ENCODE results near the gene NT5M. TPM values are rescaled to one million over a fixed set of nuclear protein-coding genes. Genes with fewer than 3 reads are reported as not detected.

Gene NT5M
- total RNA-seq, 1 experiment from 2014 or later: 8.6 TPM

- Histone ChIP-seq H3K4me2 (ENCODE audit: low read length) (no peak overlapping the region), H2AFZ (ENCODE audit: low read length) (no peak overlapping the region), H3K9me3 (ENCODE audit: low read length) (peaks cover 10% of the 10 kb centered on the region; the same call in 1 of the 2 replicates), H3K27ac (ENCODE audit: low read length) (no peak overlapping the region), H3K27me3 (ENCODE audit: low read length) (no peaks in the 10 kb centered on the region), H3K79me2 (ENCODE audit: low read length) (no peaks in the 10 kb centered on the region), H3F3A (ENCODE audit: low read length, unreplicated experiment) (no peaks in the 10 kb centered on the region), H3K9ac (ENCODE audit: low read length) (no peak overlapping the region), H4K20me1 (ENCODE audit: low read length) (no peaks in the 10 kb centered on the region), H3K4me3 (ENCODE audit: low read length) (no peak overlapping the region), H3K36me3 (ENCODE audit: low read depth, low read length) (no peaks in the 10 kb centered on the region), H3K4me1 (ENCODE audit: insufficient read depth, low read length) (no peaks in the 10 kb centered on the region), H3K9me2 (replicated peaks; ENCODE audit: low read length) (no peaks in the 10 kb centered on the region)
- DNase-seq: no peak
- TF ChIP-seq EZH2phosphoT487 (IDR thresholded peaks at IDR 0.05; ENCODE audit: borderline replicate concordance, low read length): no peak
- no peak for TF ChIP-seq EZH2 (IDR thresholded peaks at IDR 0.05; ENCODE audit: low read length, unreplicated experiment)
- TF ChIP-seq CTCF (conservative IDR thresholded peaks at IDR 0.05; ENCODE audit: low read depth, low read length): no peak
- POLR2A ChIA-PET (ENCODE audit: unreplicated experiment): no interaction called here
- ATAC-seq: no peak
- BruUV-seq (replicated peaks): no TSS peak
- intact Hi-C loops (cut with micrococcal nuclease): no loop called here
- CTCF ChIA-PET: no interaction called here
Observed at GRCh38 chr17:17362540-17362930, 59.4 kb downstream of the NT5M start.

GRCh38 chr17:17363638-17364337 is 60.6 kb downstream of the NT5M start:
- Histone ChIP-seq H2AFZ (ENCODE audit: low read length) (no peak overlapping the region), H3F3A (ENCODE audit: low read length, unreplicated experiment) (no peaks in the 10 kb centered on the region), H4K20me1 (ENCODE audit: low read length) (no peaks in the 10 kb centered on the region), H3K4me1 (ENCODE audit: insufficient read depth, low read length) (no peaks in the 10 kb centered on the region), H3K9me2 (replicated peaks; ENCODE audit: low read length) (no peaks in the 10 kb centered on the region), H3K27ac (ENCODE audit: low read length) (no peak overlapping the region), H3K9ac (ENCODE audit: low read length) (no peak overlapping the region), H3K4me2 (ENCODE audit: low read length) (no peak overlapping the region), H3K27me3 (ENCODE audit: low read length) (no peaks in the 10 kb centered on the region), H3K79me2 (ENCODE audit: low read length) (no peaks in the 10 kb centered on the region), H3K9me3 (ENCODE audit: low read length) (peaks cover 10% of the 10 kb centered on the region; the same call in 1 of the 2 replicates), H3K36me3 (ENCODE audit: low read depth, low read length) (no peaks in the 10 kb centered on the region), H3K4me3 (ENCODE audit: low read length) (no peak overlapping the region)
- BruUV-seq (replicated peaks): no TSS peak
- ATAC-seq: no peak
- CTCF ChIA-PET: no interaction called here
- no peak for DNase-seq
- TF ChIP-seq CTCF (conservative IDR thresholded peaks at IDR 0.05; ENCODE audit: low read depth, low read length) (no peak), EZH2 (IDR thresholded peaks at IDR 0.05; ENCODE audit: low read length, unreplicated experiment) (no peak), EZH2phosphoT487 (IDR thresholded peaks at IDR 0.05; ENCODE audit: borderline replicate concordance, low read length) (no peak)
- intact Hi-C loops (cut with micrococcal nuclease): no loop called here
- POLR2A ChIA-PET (ENCODE audit: unreplicated experiment): no interaction called here

- Histone ChIP-seq H3K27ac (ENCODE audit: low read length) (no peak overlapping the region), H3K9me2 (replicated peaks; ENCODE audit: low read length) (no peaks in the 10 kb centered on the region), H2AFZ (ENCODE audit: low read length) (no peak overlapping the region), H3K4me3 (ENCODE audit: low read length) (no peak overlapping the region), H3K79me2 (ENCODE audit: low read length) (no peaks in the 10 kb centered on the region), H3K4me1 (ENCODE audit: insufficient read depth, low read length) (peaks cover 3% of the 10 kb centered on the region; the same call in 1 of the 2 replicates), H3K9ac (ENCODE audit: low read length) (no peak overlapping the region), H3K9me3 (ENCODE audit: low read length) (peaks cover 10% of the 10 kb centered on the region; the same call in 1 of the 2 replicates), H3F3A (ENCODE audit: low read length, unreplicated experiment) (no peaks in the 10 kb centered on the region), H3K27me3 (ENCODE audit: low read length) (no peaks in the 10 kb centered on the region), H3K36me3 (ENCODE audit: low read depth, low read length) (no peaks in the 10 kb centered on the region), H3K4me2 (ENCODE audit: low read length) (no peak overlapping the region), H4K20me1 (ENCODE audit: low read length) (no peaks in the 10 kb centered on the region)
- intact Hi-C loops (cut with micrococcal nuclease): no loop called here
- POLR2A ChIA-PET (ENCODE audit: unreplicated experiment): no interaction called here
- CTCF ChIA-PET: no interaction called here
- DNase-seq: no peak
- TF ChIP-seq EZH2phosphoT487 (IDR thresholded peaks at IDR 0.05; ENCODE audit: borderline replicate concordance, low read length) (no peak), EZH2 (IDR thresholded peaks at IDR 0.05; ENCODE audit: low read length, unreplicated experiment) (no peak), CTCF (conservative IDR thresholded peaks at IDR 0.05; ENCODE audit: low read depth, low read length) (no peak)
- BruUV-seq (replicated peaks): no TSS peak
- no peak for ATAC-seq
Observed at GRCh38 chr17:17364338-17364667, 61.1 kb downstream of the NT5M start.
